H4 (cell line): ENCODE results near the gene FITM1. TPM values are rescaled to one million over a fixed set of nuclear protein-coding genes. Genes with fewer than 3 reads are reported as not detected.

Experiments used
- total RNA-seq: library from RNA; depleted of rRNA; stranded (reverse); fragments of >200 nt; shearing (Covaris generic); gene quantifications from 2 replicates; pipeline ENCODE4 v1.2.3, GENCODE V29; 2014; rRNA removed

The FITM1 gene
- total RNA-seq, 1 experiment from 2014 or later = not detected

Other genes starting within 250 kb of the FITM1 start
- gene DHRS4, start 176.9 kb upstream of the FITM1 start, total RNA-seq = 28.8 and 40.5 TPM in 2 replicates
- gene DHRS4L2, start 141.7 kb upstream of the FITM1 start, total RNA-seq = 5.5 and 12.0 TPM in 2 replicates
- gene CARMIL3, start 78.7 kb upstream of the FITM1 start, total RNA-seq = 0.14 TPM in 1 of 2 replicates, not detected in the other
- not detected in 2 replicates for gene CPNE6, start 59.1 kb upstream of the FITM1 start, total RNA-seq
- 14.3 and 16.0 TPM in 2 replicates for gene PCK2, start 36.3 kb upstream of the FITM1 start, total RNA-seq
- gene DCAF11, start 15.9 kb upstream of the FITM1 start, total RNA-seq = 53.4 and 78.4 TPM in 2 replicates
- gene NRL, start 15.7 kb upstream of the FITM1 start, total RNA-seq = 1.0 and 1.6 TPM in 2 replicates
- gene PSME1, start 5.5 kb downstream of the FITM1 start, total RNA-seq = 584 and 638 TPM in 2 replicates
- gene EMC9, start 10.9 kb downstream of the FITM1 start, total RNA-seq = 26.7 and 38.1 TPM in 2 replicates
- 346 and 383 TPM in 2 replicates for gene PSME2, start 16.0 kb downstream of the FITM1 start, total RNA-seq
- gene RNF31, start 16.8 kb downstream of the FITM1 start, total RNA-seq = 44.3 and 107 TPM in 2 replicates
- gene IRF9, start 30.6 kb downstream of the FITM1 start, total RNA-seq = 75.0 and 84.3 TPM in 2 replicates
- gene REC8, start 41.4 kb downstream of the FITM1 start, total RNA-seq = 0.14 and 0.54 TPM in 2 replicates
- gene IPO4, start 58.2 kb downstream of the FITM1 start, total RNA-seq = 42.7 and 49.3 TPM in 2 replicates
- gene TM9SF1, start 64.8 kb downstream of the FITM1 start, total RNA-seq = 96.0 and 96.4 TPM in 2 replicates
- gene TSSK4, start 75.0 kb downstream of the FITM1 start, total RNA-seq = not detected in 2 replicates
- 61.1 and 66.9 TPM in 2 replicates for gene CHMP4A, start 82.8 kb downstream of the FITM1 start, total RNA-seq
- gene MDP1, start 85.4 kb downstream of the FITM1 start, total RNA-seq = 35.6 and 36.7 TPM in 2 replicates
- gene NEDD8, start 101.7 kb downstream of the FITM1 start, total RNA-seq = 314 and 338 TPM in 2 replicates
- gene GMPR2, start 102.3 kb downstream of the FITM1 start, total RNA-seq = 78.4 and 98.2 TPM in 2 replicates
- 52.2 and 52.3 TPM in 2 replicates for gene TINF2, start 112.0 kb downstream of the FITM1 start, total RNA-seq
- 0.12 and 0.74 TPM in 2 replicates for gene TGM1, start 132.5 kb downstream of the FITM1 start, total RNA-seq
- 15.1 and 18.9 TPM in 2 replicates for gene RABGGTA, start 140.9 kb downstream of the FITM1 start, total RNA-seq
- 5.8 and 6.0 TPM in 2 replicates for gene DHRS1, start 169.1 kb downstream of the FITM1 start, total RNA-seq
- 5.7 and 6.3 TPM in 2 replicates for gene NOP9, start 169.2 kb downstream of the FITM1 start, total RNA-seq
- gene CIDEB, start 177.3 kb downstream of the FITM1 start, total RNA-seq = not detected in 2 replicates
- gene LTB4R2, start 179.5 kb downstream of the FITM1 start, total RNA-seq = 0.33 and 0.45 TPM in 2 replicates
- gene LTB4R, start 180.8 kb downstream of the FITM1 start, total RNA-seq = 0.39 and 0.41 TPM in 2 replicates
- gene ADCY4, start 204.4 kb downstream of the FITM1 start, total RNA-seq = not detected in 2 replicates
- gene RIPK3, start 209.3 kb downstream of the FITM1 start, total RNA-seq = not detected in 2 replicates
- gene NFATC4, start 237.5 kb downstream of the FITM1 start, total RNA-seq = 7.1 and 9.5 TPM in 2 replicates